GM12892 (cell line): Measurements from ENCODE around the gene FBN1.

Source experiments
- DNase-seq: peaks from one replicate; pipeline ENCODE4 v3.0.0; 2011; ENCODE audit not compliant: insufficient read length
- FAIRE-seq: peaks from 2 replicates; lab custom pipeline; 2011; peaks lifted over from hg19 to GRCh38; lab: Jason Lieb, UNC
- POLR2A ChIP-seq: IDR thresholded peaks from 2 replicates; pipeline ENCODE4 v1.6.1; 2011; ENCODE audit warnings: low read depth, low read length, control low read depth
- POLR2AphosphoS5 ChIP-seq: IDR thresholded peaks from 2 replicates; pipeline ENCODE4 v1.6.1; 2011; ENCODE audit warnings: low read depth, low read length, control low read depth
- TAF1 ChIP-seq: IDR thresholded peaks from 2 replicates; pipeline ENCODE4 v1.6.1; 2011; ENCODE audit warnings: low read depth, mild to moderate bottlenecking, control low read depth, low read length, borderline replicate concordance

FBN1 gene

DNA sequence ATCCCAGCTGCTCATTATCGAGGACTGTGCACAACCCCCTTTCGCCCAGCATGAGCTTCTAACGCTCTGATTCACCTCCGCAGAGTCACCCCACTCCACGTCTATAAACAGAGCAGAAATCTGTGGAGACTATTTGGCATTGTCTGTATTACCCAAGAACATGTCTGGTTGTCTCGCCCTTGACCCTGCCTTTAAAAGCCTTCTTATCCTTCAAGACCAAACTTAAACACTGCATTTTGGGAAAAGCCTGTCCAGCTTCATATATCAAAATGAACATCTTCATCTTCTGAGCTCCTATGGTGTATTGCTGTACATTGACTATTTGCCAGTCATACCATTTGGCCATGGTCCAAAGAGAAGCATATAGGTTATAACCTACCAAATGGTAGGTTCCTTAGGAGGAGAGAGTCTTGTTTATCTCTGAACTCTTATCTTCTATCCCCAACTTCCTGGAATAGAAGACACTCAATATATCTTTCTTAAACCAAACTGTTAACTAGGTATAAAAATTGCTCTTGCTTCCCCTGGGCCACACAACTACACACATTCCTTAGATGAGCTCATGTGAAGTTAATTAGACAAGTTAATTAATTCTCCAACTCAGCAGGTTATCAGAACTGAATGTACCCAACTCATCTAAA lies 90.1 kb downstream of the FBN1 start:
- no peak for TF ChIP-seq POLR2AphosphoS5
- no peak for TF ChIP-seq TAF1
- TF ChIP-seq POLR2A: no peak
- FAIRE-seq (no peak), DNase-seq (no peak)

DNA sequence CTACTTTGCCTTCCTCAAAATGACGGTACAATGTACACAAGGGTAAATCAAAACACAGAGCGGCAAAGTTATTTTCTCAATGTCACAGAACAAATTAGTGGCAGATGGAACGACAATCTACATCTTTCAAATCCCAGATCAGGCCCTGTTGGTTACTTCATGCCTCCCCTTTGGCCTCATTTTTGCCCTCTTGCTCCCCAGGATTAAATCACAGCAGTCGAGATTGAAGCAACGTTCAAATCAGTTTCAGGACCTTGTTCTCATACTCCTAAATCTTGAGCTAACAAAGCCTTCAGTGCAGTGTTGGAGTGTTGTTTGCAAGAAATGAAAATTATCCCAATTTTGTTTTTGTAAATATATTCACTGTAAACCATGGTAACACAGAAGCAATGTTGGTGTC lies 91.4 kb downstream of the FBN1 start:
- no peak for TF ChIP-seq POLR2AphosphoS5
- TF ChIP-seq POLR2A: no peak
- no peak for TF ChIP-seq TAF1
- FAIRE-seq (no peak), DNase-seq (no peak)

DNA sequence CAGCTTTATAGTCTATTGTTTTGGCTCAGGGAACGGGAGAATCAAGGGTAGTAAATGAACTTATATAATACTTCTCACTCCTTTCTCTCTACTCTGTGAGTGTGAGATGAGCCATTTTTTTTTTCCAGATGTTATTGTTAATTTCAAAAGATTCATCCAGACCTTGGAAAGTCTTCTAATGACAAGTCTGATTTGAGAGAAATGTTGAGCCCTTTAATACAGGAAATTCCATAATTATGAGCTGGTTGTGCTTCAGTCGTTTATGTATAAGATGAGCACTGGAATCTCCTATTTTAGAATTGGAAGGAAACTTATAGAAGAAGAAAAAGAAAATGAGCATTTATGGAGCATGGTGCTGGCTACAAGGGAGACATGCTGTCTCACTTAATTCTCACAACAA lies 92.0 kb downstream of the FBN1 start:
- no peak for FAIRE-seq
- no peak for DNase-seq
- TF ChIP-seq POLR2AphosphoS5: no peak
- TF ChIP-seq TAF1: no peak
- no peak for TF ChIP-seq POLR2A

DNA sequence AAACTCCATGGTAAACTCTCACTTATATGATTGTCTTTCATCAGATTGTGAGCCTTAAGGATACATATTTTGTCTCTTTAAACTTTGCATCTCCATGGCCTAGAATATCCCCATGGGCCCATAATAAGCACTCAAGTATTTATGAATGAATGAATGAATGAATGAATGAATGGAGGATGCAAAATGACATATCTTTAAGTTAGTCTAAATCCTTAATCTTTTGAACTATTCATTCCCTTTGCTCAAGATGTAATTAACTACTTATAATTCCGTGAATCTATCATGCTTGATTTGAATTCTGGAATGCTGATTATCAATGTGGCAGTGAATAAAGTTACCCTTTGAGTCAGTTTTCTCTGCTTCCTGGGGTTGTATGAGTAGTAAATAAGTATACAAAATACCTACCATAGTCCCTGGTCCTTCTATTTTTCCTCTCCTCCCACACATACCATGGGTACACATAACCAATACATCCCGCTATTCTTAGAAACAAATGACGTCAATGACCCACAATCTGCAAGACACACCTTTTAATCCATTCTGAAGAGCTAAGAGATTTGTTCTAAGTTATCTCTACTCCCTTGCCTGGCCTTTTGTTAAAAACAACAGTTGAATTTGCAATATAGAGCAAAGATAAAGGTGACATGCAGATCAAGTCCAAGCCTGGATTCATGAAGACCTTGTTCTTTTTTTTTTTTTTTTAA lies 94.5 kb downstream of the FBN1 start:
- no peak for FAIRE-seq
- no peak for TF ChIP-seq TAF1
- TF ChIP-seq POLR2AphosphoS5: no peak
- TF ChIP-seq POLR2A: no peak
- no peak for DNase-seq

DNA sequence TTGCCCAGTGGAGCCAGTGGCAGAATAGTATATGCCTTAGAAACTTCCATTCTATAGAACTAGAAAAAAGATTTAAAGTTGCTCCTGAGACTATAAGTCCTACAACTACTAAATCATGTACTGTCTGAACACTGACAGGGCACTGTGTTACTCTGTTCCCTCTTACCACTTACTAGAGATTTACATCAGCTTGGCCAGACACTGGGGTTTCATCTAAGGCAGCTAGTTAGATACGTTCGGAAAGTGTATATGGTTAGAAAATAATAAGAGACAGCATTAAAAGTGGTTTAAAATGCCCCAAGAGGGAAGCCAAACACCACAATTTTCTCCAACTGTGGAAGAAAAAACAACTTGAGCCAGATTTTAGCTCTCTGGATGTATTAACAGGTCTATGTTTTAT lies 97.1 kb downstream of the FBN1 start:
- FAIRE-seq (no peak), DNase-seq (no peak)
- no peak for TF ChIP-seq POLR2AphosphoS5
- no peak for TF ChIP-seq POLR2A
- TF ChIP-seq TAF1: no peak

DNA sequence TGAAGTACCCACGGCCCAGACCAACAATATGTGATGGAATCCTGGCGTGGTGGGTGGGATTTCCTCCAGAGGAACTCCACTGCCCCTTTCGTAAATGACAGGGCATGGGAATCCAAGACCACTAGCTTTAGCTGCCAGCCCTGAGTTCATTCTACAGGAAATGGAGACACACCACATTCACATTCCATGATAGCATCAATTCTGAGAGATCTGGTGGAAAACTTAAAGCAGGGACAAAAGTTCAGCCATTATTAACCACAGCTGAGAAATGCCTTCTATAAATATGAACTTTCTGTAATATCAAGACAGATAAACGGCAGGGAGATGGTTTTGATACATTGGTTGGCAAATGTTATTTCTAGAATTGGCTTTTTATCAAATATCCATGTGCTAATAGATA lies 98.2 kb downstream of the FBN1 start:
- no peak for FAIRE-seq
- no peak for TF ChIP-seq TAF1
- TF ChIP-seq POLR2A: no peak
- no peak for TF ChIP-seq POLR2AphosphoS5
- no peak for DNase-seq

DNA sequence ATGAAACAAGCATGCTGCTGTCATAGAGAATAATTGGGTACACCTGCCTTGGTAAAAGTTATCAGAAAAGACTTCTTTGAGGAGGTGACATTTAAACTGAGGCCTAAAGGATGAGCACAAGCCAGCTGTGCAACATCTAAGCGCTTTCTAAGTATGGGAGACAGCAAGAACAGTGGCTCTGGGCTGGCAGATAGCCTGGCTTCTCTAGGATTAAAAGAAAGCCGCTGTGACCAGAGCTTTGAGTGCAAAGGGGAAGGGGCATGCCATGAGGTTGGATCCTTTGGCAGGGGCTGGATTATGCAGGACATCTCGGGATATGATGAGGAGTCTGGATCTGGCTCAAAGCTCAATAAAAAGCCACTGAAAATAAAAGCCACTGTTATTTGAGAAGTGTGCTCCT lies 99.2 kb downstream of the FBN1 start:
- DNase-seq (no peak), FAIRE-seq (no peak)
- TF ChIP-seq POLR2AphosphoS5 (no peak), POLR2A (no peak), TAF1 (no peak)

DNA sequence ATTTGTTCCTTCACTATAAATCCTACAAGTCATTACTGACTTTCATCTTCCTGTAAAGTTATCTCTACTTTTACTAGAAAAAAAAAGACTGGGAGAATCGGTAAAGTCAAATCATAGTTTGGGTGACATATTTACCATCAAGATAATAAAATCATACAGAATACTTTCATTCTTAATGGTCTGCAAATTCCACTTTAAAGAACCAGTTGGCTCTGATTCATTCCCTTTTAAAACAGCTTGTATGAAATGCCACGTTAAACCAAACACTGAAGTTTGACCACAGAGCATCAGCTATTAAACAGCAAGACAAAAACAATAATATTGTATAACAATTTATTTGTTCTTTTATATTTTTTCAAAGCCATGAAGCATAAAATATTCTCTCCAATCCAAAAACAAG lies 100.7 kb downstream of the FBN1 start:
- DNase-seq: no peak
- no peak for TF ChIP-seq POLR2A
- no peak for TF ChIP-seq POLR2AphosphoS5
- TF ChIP-seq TAF1: no peak
- no peak for FAIRE-seq

DNA sequence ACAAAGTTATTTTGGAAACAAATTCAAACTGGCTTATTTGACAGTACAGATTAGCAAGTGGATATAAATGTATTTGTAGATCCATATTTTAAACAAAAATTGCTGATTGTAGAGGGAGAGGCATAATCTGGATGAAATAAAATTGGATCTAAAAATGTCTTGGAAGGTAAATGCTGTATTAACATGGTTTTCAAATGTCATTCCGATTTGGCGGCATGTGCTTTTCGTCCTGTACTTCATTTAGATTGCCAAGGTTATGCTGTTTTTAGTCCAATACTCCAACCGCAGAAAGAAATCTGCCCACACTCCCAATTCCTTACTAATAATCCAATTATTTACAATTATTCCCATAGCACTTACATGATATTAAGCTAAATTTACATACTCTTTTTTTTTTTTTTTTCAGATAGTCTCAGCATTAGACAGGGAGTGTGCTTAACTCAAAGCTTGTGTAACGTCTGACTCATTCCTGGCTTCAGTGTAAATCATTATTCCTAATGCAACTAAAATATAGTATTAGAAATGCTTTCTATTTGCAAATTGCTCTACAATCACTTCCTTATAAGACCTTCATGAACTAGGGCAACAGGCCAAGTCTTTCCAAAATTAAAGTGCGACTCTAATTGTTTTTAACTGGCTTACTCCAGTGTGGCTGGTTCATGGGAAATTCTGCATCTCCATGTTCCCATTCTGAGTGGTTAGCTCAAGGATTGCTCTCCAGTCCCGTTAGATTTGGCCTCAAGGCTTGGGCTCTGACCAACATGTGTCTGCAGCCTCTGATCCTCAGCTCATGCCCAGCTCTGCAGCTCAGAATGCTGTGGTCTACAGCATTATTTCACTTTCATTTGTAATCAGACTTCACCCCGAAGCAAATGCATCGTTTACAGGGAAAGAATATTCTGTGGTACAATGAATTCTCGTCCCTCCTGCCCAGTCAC lies 103.9 kb downstream of the FBN1 start:
- DNase-seq: peak; percentile 10
- peak; percentile 95 for FAIRE-seq
- TF ChIP-seq TAF1: peak; percentile 60; the same call in 1 of the 2 replicates
- TF ChIP-seq POLR2A: no peak

DNA sequence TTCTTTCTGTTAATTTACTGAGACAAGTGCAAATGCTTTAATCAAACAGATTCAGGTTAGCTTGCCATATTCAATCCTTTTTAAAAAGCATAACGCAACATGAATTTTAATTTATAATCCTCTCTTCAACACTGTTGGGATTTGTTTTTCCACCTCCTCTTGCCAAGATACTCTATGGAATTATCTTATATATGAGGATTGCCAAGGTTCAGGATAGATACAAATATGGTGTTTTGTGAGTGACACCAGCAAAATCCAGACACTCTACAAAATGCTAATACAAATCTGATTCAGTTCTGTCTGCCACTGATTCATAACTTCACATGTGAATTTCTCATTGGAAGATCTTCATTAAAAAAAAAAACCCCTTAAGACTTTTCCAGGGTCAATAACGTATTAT lies 104.8 kb downstream of the FBN1 start:
- DNase-seq: no peak
- TF ChIP-seq POLR2AphosphoS5 (no peak), POLR2A (no peak), TAF1 (no peak)
- no peak for FAIRE-seq

DNA sequence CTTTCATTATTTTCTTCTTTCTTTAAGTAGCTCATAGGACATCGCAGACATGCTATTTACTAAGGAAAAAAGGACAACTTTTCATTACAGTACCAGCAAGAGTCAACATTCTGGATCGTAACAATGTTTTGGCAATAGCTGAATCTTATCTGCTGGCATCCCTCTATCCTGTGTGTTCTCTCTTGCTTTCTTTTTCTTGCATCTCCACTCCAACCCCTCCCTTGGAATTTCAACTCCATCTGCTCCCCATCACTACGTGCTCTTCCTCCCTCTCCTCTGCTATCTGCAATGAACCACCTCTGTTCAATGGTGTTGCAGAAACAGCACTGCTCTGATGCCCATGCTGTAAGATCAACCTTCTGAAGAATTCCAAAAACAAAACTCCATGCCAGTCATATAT lies 106.6 kb downstream of the FBN1 start:
- TF ChIP-seq POLR2A: no peak
- no peak for TF ChIP-seq POLR2AphosphoS5
- no peak for TF ChIP-seq TAF1
- FAIRE-seq (no peak), DNase-seq (no peak)
